Renal cortical epithelial cell (primary cell): Measurements from ENCODE around the gene QTRT2. TPM values are rescaled to one million over a fixed set of nuclear protein-coding genes. Genes with fewer than 3 reads are reported as not detected.

Experiments used
- DNase-seq: peaks from one replicate; pipeline ENCODE4 v3.0.0-alpha.2; 2011; ENCODE audit warnings: low read depth
- total RNA-seq: library from RNA; depleted of rRNA; stranded (reverse); fragments of >200 nt; gene quantifications from 2 replicates; pipeline ENCODE4 v1.2.3, GENCODE V29; 2014

The QTRT2 gene
- total RNA-seq, 1 donor from 2014 or later: 21.0 TPM

DNA sequence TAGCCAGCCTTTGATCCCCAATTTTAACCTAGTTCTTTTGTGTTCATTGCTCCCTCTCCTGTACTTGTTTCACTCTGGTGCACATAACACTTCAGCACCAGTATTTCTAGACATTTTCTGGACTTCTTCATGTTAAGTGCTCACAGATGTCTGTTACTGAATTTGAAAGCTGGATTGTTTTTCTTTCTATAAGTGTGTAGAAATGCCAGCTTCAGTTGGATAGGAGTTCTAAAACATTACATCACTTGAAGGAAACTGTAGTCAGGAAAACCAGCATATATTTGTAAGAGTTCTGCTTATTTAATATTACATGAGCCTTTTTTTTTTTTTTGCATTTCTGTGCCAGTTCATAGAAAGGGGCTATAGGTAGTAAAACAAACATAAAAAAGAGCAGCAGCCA lies 21.6 kb downstream of the QTRT2 start:
- DNase-seq: no peak

DNA sequence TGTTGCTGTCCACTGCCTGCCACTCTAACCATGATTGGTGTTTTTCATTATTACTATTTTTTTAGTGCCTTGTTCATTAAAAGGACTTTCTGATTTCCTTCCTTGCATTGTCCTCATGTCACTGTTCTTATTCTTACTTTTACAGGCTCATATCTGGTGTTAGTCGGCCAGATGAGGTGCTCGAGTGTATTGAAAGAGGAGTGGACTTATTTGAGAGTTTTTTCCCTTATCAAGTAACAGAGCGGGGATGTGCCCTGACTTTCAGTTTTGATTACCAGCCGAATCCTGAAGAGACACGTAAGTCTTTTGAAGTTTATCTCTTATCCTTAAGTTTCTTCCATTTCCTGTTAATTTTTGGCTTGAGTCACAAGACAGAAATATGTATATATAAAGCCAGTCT lies 23.2 kb downstream of the QTRT2 start:
- no peak for DNase-seq

DNA sequence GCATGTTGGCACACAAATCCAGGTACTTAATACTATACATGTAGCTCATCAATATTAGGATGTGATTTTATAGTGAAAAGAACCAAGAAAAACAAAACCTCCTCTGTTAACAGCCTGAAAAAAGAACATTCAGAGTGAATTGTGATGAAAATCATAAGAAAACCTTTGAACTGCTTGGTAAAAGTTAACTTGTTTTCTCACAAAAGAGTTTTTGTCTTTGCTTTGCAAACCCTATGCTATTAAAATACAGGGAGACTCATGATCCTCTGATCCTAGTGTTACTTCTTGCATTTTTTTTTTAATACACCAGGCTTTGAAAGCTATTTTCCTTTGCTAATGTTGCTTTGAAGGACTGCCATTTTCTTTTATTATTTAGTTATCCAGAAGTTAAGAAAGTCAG lies 23.7 kb downstream of the QTRT2 start:
- no peak for DNase-seq

DNA sequence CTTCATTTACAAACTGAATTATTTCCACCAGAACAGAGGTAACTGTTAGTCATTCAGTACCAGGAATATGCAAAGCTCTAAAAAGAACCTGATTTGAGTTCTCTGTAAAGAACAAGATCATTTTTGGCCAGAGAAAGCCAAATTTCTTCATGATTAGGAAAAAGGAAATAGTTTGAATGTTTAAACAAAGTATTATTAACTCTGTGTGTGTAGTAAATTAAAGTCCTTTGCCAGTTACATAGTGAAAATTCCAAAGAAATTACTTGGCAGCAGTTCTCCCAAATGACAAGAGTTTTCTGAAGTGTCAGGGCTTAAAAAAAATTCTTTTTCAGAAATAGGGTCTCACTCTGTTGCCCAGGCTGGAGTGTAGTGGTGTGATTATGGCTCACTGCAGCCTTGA lies 24.5 kb downstream of the QTRT2 start:
- DNase-seq: no peak

DNA sequence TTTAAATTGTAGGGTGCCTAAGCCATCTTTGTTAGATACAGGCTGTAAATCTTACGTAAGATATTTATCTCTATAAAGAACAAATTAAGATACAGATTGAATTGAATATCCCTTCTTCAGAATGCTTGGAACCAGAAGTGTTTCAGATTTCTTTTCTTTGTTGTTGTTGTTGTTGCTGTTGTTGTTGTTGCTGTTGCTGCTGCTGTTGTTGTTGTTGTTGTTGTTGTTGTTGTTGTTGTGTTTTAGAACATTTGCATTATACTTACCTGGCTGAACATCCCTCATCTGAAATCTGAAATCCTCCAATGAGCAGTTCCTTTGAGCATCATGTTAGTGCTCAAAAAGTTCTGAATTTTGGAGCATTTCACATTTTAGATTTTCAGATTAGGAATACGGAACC lies 26.6 kb downstream of the QTRT2 start:
- DNase-seq: no peak

DNA sequence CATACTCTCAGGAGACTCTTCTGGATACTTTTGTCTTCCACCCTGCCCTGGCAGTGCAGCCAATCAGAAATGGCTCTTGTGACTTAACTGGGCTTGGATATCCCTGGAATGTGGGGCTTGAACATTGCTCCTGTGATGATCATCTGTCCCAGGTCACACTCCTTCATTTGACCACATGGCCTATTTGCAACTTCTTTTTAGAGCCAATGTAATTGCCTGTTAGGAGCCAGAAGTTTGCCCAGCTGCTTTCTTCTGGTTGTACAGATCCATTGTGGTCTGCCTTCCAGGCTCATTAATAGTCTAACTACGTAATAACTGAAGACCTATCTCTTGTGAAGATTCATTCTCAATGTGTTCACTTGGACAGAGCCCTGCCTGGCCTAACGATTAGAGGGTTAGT lies 29.8 kb downstream of the QTRT2 start:
- DNase-seq: no peak

DNA sequence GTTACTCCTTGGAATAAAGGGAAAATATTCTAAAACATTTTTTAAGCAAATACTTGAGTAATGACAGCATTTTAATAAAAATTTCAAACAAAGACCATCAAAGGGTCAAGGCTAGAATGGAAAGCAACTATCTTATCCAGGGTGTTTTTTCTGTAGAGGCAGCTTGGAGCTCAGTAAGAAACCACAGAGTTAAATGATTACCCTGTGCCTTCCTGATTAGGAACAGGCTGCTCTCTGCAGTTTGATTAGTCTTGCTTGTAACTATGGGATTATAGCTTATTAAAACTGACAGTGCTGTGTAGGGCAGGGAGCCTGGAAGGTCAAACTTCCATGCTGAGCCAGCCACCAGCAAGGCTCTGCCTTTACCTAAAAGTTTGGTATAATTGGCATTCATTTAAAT lies 33.1 kb downstream of the QTRT2 start:
- DNase-seq: peak; percentile 36

DNA sequence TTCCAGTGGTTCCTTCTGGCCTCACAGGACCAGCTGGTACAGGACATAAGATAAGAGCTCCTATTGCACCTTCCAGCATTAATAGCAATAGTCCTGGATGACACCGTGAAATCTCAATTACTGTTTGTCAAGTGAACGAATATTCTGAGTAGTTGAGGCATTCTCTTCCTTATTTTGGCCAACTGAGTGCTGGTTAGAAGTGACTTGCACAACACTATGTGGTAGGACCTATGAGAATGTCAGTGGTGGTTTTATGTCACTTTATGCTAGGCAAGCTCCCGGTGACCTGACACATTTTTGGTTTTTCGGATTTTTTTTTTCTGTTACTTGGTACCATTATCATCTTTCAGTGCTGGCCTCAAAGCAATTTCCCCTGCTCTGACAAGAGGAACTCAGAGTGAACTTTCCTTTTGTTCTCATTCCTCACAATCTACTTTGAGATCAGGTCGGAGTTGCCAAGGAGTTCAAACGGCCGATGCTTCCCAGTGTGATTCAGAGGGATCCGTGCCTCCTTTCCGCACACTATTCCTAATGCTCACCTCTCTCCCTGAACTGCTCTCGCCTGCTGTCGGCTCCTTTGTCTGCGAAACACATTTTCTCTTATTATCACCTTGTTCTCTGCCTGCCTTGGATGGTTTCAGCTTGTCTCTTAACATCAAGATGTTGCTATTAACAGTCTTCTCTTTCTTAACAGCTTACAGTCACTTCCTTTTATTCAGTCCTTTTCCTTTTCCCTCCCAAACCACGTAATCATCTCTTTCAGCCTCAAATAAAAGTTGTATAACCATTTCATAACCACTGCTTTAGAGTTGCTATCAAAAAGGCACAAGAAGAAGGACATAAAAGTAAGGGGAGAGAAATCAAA lies 35.8 kb downstream of the QTRT2 start:
- no peak for DNase-seq

DNA sequence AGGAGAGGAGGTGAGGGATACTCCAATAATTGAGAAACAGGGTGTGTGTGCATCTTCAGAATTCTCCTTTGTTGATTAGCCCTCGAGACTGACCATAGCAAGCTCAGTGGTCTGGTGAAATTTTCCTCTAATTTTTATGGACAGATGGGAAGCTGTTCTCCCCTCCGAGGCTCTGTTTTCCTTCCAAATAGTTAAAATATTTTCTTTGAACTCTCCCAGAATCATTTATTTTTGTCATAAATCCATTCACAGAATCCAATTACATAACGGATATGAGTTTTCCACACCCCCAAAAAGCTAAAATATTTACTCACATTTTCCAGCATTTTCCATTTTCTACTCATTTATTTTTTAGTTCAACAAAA lies 36.5 kb downstream of the QTRT2 start:
- DNase-seq: no peak

DNA sequence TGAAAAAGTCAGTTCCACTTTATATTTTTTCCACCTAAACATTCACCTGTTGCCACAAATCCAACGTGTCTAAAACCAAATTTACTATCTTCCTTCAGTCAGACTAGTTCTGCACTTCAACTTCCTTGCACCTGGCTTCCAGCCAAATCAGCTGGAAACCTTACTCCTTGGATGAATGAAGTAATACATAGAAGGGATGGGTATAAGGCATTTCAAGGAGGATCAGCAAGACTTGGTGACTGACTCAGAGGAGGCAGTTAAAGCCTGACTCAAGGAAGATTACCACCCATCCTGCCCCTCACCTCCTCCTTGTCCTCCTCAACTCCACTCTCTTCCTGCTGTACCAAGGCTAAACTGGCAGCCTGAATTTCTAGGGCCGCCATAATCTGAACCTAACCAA lies 37.1 kb downstream of the QTRT2 start:
- DNase-seq: peak; percentile 78

DNA sequence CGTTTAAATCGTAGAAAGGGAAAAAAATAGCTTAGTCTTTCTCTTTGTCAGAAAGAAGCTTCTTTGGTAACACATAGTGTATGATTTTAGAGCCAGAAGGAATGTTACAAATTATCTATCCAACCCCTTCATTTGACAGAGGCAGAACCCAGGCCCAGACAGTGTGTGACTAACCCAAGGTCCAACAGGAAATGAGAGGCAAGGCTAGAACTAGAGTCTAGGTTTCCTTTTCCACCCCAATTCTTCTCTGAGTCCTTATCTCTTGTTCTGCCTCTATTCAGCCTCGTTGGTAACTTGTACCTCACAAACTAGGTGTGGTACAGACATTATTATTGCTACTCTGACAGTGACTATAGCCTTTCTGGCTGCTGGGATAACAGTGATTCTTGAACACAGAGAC lies 39.3 kb downstream of the QTRT2 start:
- no peak for DNase-seq

DNA sequence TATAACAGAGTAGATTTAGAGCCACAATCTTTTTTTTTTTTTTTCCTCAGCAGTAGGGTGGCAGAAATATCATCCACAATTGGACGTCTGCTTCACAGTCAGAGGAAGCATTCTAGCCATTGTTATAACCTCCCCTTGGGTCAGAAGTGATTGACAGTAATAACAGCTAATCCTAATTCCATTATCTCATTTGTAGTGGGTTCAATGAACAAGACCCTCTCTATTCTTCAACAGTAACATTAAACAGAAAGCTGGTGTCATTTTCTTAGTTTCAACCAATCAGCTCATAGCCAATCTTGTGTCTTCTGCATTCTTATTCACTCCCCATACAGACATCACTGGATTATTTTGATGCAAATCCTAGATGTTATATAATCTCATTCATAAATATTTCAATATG lies 44.6 kb downstream of the QTRT2 start:
- no peak for DNase-seq

DNA sequence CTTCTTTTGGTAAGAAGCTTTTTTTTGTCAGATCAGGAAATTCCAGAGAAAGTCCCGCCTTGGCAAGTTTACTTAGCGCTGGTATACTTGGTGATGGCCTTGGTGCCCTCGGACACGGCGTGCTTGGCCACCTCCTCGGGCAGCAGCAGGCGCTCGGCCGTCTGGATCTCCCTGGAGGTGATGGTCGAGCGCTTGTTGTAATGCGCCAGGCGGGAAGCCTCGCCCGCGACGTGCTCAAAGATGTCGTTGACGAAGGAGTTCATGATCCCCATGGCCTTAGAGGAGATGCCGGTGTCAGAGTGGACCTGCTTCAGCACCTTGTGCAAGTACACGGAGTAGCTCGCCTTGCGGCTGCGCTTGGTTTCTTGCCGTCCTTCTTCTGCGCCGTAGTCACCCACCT lies 46.6 kb downstream of the QTRT2 start:
- no peak for DNase-seq

DNA sequence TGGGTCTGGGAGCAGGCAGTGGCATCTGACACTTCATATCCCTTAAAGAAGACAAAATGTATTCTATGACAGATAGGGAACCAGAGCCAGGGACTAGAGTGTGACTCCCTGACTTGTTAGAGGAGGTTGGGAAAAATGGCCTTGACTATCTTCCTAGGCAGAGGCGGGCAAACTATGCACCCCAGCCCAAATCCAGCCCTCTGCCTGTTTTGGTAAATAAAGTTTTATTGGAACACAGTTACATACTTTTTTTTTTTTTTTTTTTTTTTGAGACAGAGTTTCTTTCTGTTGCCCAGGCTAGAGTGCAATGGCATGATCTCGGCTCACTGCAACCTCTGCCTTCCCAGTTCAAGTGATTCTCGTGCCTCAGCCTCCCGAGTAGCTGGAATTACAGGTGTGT lies 47.3 kb downstream of the QTRT2 start:
- DNase-seq: no peak

DNA sequence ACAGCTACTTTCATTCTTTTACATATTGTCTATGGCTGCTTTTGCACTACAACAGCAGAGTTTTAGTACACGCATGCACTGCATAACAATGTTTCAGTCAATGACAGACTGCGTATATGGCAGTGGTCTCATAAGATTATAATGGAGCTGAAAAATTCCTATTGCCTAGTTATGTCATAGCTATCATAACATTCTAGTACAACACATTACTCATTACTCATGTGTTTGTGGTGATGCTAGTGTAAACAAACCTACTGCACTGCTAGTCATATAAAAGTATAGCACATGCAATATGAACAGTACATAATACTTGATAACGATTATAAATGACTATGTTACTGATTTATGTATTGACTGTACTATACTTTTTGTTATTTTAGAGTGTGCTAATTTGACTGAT lies 47.9 kb downstream of the QTRT2 start:
- DNase-seq: no peak

DNA sequence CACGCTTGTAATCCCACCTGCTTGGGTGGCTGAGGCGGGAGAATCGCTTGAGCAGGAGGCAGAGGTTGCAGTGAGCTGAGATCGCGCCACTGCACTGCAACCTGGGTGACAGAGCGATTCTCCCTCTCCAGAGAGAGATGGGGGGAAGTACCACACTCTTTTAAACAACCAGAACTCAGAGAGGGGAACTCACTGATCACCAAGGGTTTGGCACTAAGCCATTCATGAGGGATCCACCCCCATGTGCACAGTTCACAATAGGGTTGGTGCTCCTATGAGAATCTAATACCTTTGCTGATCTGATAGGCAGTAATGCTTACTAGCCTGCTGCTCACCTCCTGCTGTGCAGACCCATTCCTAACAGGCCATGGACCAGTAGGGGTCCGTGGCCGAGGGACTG lies 51.6 kb downstream of the QTRT2 start:
- no peak for DNase-seq

DNA sequence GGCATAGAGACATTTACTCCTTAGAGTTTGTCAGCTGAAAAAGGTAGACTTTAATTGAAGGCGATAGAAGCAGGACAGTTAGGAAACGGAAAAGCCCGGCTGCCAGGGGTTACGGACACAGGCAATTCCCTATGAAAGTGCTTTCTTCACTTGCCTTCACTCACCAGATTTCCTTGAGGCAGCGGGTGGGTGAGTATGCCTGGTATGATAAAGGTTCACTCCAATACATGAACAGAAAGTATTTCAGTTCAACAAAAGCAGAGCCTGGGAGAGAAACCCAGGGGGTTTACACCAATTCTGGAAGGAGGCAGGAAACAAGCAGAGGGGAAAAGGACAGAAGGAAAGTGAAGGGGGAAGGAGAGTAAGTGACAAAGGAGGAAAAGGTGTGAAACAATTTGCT lies 53.9 kb downstream of the QTRT2 start:
- DNase-seq: no peak

DNA sequence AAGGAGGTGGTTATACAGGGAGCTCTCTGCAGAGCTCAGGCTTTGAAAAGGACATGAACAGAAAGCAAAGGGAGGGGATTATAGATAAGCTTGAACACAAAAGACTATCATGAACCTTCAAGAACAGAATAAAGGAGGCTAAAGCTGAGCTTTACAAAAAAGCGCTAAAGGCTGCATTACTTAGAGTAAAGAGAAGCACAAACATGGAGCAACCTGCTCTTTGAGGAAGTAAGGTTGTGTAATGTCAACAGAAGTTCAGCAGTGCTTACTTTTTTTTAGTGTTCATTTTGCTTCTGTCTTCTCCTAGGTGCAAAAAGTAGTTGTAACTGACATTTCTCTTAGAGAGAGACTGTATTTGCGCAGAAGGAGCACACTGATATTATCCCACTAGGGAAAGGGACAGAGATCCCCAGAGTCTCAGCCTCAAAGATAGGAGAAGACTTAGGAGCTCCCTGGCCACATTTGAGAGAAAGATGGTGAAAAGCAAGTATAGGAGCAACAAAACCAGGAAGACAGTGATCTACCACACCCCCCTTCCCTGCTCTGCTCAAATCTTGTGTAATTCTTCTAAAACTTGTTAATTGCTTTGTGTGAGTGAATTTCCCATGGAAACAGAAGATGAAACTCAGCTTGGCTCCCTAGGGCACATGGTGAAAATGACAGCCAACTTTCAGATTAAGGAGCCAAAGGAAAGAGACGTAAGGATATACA lies 54.7 kb downstream of the QTRT2 start:
- DNase-seq: no peak

DNA sequence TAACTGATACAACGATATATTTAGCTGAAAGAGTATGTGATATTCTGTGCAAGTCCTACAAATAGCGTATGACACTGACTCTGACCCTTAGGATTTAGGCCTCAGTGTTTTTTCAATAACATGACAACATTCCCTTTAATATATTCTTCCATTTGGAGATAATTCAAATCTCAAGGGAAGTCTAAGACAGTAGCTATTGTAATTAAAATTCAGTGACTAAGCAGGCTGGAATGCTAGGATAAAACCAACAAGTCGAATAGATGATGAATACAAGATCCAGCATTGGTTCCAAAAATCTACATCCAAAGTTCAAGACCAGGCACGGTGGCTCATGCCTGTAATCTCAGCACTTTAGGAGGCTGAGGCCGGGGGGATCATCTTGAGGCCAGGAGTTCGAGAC lies 56.2 kb downstream of the QTRT2 start:
- DNase-seq: peak; percentile 18

DNA sequence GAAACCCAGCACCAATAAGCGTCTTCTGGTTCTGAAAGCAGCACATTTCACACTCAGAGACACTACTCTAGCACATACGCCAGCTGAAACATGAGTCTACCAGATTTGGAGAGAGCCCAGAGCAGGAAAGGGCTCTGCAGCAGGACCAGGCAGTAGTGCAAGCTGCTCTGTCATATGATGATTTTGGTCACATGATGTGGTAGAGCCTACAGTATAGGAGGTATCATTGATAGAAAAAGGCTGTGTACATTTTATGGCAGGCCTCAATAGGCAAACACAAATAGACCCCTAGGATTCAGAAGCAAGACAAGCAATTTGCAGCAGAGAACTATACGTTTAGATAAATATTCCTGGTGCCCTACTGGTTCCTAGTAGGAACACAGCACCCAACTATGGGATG lies 58.2 kb downstream of the QTRT2 start:
- DNase-seq: no peak

DNA sequence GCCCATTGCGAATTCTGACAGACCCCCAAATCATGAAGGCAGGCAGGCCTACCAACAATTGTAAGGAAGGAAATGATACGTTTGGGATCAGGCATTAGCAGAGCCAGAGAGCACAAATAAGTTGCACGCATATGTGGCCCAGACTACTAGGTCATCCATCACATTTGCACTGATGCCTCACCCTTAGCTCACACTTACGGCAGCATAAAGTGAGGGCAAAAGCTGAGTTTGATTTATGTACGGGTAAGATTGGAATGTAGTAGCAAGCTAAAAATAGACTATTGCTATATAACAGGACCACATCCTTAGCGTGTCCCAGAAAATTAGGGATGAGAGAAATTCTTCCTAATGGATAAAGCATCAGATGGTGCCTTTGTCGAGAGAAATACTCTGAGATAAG lies 58.6 kb downstream of the QTRT2 start:
- no peak for DNase-seq

DNA sequence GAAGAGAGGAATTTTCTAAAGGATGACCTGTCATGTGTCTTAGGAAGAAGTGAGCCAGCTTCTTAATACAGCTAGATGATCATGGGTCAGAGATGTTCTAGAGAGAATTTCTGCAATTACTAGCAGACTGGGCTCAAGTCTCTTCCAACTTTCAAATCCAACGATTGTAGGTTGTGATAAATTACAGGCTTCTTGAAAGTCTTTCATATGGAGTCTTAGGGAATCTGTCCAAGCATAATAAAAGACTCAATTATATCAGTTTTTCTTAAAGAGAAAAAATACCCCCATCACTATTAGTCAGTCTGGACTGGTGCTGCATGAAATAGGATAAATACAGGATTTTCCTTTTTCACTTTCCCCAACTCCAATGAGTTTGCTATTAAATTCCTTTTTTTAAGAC lies 63.2 kb downstream of the QTRT2 start:
- DNase-seq: no peak

DNA sequence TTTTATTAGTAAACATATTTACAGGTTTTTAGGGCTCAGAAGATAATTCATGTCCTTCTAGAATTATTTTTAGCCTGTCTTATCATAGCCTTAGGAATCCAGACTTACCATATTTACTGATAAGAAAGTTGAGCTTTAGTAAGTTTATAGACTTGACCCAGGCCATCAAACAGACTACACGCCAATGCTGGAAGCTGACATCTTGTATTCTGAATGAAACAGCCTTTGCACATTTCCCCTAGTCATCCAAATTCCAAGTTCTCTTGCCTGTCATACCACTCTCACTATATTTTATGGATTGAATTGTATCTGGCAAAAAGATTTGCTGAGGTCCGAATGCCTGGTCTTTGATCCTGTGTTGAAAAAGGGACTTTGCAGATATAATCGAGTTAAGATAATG lies 63.7 kb downstream of the QTRT2 start:
- no peak for DNase-seq
